CD4-positive, alpha-beta T cell (primary cell): ENCODE results near the gene PPIA. TPM values are rescaled to one million over a fixed set of nuclear protein-coding genes. Genes with fewer than 3 reads are reported as not detected.

Source experiments
- ATAC-seq: fragments of 200-7000 bp; cut with Tn5 transposase; one replicate; pipeline ENCODE4 v1.10.0; 2022; ENCODE audit warnings: mild to moderate bottlenecking; ENCODE audit not compliant: poor library complexity
- CTCF ChIA-PET: fragments of 350-600 bp; sonication (Branson Sonifier 250); formaldehyde crosslinking; loops from one replicate; lab custom pipeline; 2021; ENCODE audit warnings: antibody characterized with exemption, inconsistent platforms; lab: Charles Lee
- POLR2A ChIA-PET: fragments of 350-600 bp; sonication (Branson Sonifier 250); formaldehyde crosslinking; loops from one replicate; lab custom pipeline; 2021; ENCODE audit warnings: antibody characterized with exemption, inconsistent platforms; lab: Charles Lee
- DNase-seq, 14 experiments: peaks; one replicate each; pipeline ENCODE4 v3.0.0-alpha.2; 2013 to 2020; ENCODE audit warnings: mixed read lengths in 2 of 14
- H3K27ac ChIP-seq, 2 donors: one replicate each; pipeline versions ENCODE4 v1.5.1 to v1.7.0; 2013; ENCODE audit warnings: low read length in 2 of 2, low read depth in 1 of 2, mild to moderate bottlenecking in 1 of 2
- H3K27me3 ChIP-seq, 2 experiments: 1 replicate in 1 of 2; 2 replicates in 1 of 2; pipeline versions ENCODE4 v1.6.1 to v1.7.0; 2013; ENCODE audit warnings: low read length in 2 of 2, control low read depth in 1 of 2, mild to moderate bottlenecking in 1 of 2, moderate library complexity in 1 of 2; ENCODE audit not compliant: insufficient read depth in 2 of 2, control insufficient read depth in 1 of 2
- H3K36me3 ChIP-seq: one replicate; pipeline ENCODE4 v1.6.1; 2013; ENCODE audit warnings: low read length, control low read depth; ENCODE audit not compliant: insufficient read depth
- H3K4me1 ChIP-seq: one replicate; pipeline ENCODE4 v1.6.1; 2013; ENCODE audit warnings: low read length, control low read depth; ENCODE audit not compliant: insufficient read depth
- H3K4me3 ChIP-seq: one replicate; pipeline ENCODE4 v1.5.1; 2013; ENCODE audit warnings: mild to moderate bottlenecking, low read length, moderate library complexity
- H3K9me3 ChIP-seq, 2 experiments: 1 replicate in 1 of 2; 2 replicates in 1 of 2; pipeline versions ENCODE4 v1.6.1 to v1.7.0; 2013; ENCODE audit warnings: low read length in 2 of 2, mild to moderate bottlenecking in 2 of 2, control low read depth in 1 of 2, moderate library complexity in 1 of 2; ENCODE audit not compliant: control insufficient read depth in 1 of 2, insufficient read depth in 1 of 2
- H3K27ac Mint-ChIP-seq: one replicate; pipeline ENCODE4 v1.8.0; 2020; ENCODE audit warnings: mixed read lengths
- H3K27me3 Mint-ChIP-seq: one replicate; pipeline ENCODE4 v1.8.0; 2021; ENCODE audit warnings: mixed read lengths
- H3K36me3 Mint-ChIP-seq: one replicate; pipeline ENCODE4 v1.8.0; 2021; ENCODE audit warnings: low read depth, mixed read lengths
- H3K4me1 Mint-ChIP-seq: one replicate; pipeline ENCODE4 v1.8.0; 2021; ENCODE audit warnings: low read depth, mixed read lengths
- H3K4me3 Mint-ChIP-seq: one replicate; pipeline ENCODE4 v1.8.0; 2020; ENCODE audit warnings: mild to moderate bottlenecking, mixed read lengths
- H3K9me3 Mint-ChIP-seq: one replicate; pipeline ENCODE4 v1.8.0; 2020; ENCODE audit warnings: mixed read lengths
- intact Hi-C, 2 experiments: fragments of 100-400 bp; cut with DNase I in 1 of 2; cut with micrococcal nuclease in 1 of 2; formaldehyde crosslinking; loops; one replicate each; pipeline versions ENCODE4 v1.15.1 to v1.9.0; 2023 to 2025; cut with DNase I, micrococcal nuclease
- total RNA-seq, 174 experiments: library from RNA in 2 of 174; stranded (reverse) in 2 of 174; gene quantifications; one replicate each; pipeline ENCODE4 v1.2.3 and lab custom pipeline; 2021 to 2026
- TF ChIP-seq, protein P1 (sequence below): fragments of 200-600 bp; IDR thresholded peaks from one replicate; pipeline ENCODE4 v1.8.0; 2022; ENCODE audit warnings: antibody characterized with exemption, mild to moderate bottlenecking

PPIA gene
- total RNA-seq, 2 experiments from 2014 or later = 410 to 423 TPM

DNA sequence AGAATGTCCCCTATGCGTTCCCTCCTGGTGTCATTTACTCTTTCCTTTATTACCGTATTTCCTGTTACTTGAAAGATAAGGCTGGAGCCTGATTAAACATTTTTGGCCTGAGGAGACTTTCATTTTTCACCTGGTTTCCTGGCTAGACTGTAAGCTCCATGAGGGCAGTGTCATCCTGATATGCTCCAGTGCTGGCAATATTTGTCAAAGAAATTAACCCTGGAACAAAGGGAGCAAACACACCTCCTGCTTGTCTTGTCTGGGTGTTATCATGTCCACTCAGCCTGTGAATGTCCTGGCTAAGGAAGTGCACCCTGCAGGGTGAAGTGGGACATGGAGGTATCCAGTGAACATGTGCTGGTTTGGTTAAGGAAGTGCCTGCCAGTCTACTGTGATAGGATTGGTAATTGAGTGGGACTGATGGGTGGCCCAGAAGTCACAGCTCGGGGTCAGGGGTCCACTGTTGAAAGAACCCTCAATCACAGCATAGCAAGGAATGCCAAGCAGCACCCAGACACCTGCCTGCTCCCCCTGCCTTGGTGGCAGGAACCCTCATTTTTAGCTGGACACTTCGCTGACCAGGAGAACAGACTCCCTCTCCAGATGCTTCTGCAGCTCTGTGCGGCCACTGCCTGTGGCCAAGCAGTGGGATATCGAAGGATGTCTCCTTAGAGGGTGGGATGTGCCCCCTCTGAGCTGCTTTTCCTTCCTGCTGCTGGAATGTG is 20.9 kb upstream of the PPIA start:
- DNase-seq (no peak), ATAC-seq (no peak)
- no peaks in the 10 kb centered on the region for H3K27me3 Mint-ChIP-seq
- POLR2A ChIA-PET = no interaction called here
- no peak overlapping the region for H3K4me3 ChIP-seq
- no peak overlapping the region for H3K27ac Mint-ChIP-seq
- no peak overlapping the region for H3K4me3 Mint-ChIP-seq
- no peaks in the 10 kb centered on the region for H3K9me3 Mint-ChIP-seq
- TF ChIP-seq, protein P1, sequence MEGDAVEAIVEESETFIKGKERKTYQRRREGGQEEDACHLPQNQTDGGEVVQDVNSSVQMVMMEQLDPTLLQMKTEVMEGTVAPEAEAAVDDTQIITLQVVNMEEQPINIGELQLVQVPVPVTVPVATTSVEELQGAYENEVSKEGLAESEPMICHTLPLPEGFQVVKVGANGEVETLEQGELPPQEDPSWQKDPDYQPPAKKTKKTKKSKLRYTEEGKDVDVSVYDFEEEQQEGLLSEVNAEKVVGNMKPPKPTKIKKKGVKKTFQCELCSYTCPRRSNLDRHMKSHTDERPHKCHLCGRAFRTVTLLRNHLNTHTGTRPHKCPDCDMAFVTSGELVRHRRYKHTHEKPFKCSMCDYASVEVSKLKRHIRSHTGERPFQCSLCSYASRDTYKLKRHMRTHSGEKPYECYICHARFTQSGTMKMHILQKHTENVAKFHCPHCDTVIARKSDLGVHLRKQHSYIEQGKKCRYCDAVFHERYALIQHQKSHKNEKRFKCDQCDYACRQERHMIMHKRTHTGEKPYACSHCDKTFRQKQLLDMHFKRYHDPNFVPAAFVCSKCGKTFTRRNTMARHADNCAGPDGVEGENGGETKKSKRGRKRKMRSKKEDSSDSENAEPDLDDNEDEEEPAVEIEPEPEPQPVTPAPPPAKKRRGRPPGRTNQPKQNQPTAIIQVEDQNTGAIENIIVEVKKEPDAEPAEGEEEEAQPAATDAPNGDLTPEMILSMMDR = no peak
- CTCF ChIA-PET = no interaction called here
- no peaks in the 10 kb centered on the region for H3K36me3 ChIP-seq
- peaks cover 5% of the 10 kb centered on the region for H3K4me1 Mint-ChIP-seq
- intact Hi-C loops = no loop called here
- H3K27ac ChIP-seq = no peak overlapping the region
- no peaks in the 10 kb centered on the region for H3K27me3 ChIP-seq
- no peaks in the 10 kb centered on the region for H3K36me3 Mint-ChIP-seq
- peaks cover 10% of the 10 kb centered on the region for H3K4me1 ChIP-seq
- no peaks in the 10 kb centered on the region for H3K9me3 ChIP-seq

DNA sequence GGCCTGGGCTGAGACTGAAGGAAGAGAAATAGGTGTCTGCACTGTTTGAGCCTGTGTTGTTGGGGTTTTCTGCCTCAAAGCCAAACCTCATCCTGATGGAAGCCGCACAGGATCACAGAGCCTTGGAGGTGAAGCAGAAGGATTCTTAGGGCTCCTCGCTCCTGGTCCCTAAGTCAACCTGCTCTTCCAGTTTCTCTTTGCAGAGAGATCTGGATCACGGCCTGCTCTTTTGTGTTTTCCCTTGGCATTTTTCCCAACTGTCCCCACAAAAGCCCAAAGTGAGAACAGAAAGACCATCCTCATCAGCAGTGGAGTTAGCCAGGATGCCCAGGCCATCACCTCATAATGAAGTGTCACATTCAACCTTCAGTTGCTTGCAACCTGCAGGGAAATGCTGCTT is 20.3 kb upstream of the PPIA start:
- CTCF ChIA-PET = no interaction called here
- H3K4me1 Mint-ChIP-seq = peaks cover 4% of the 10 kb centered on the region
- Histone ChIP-seq H3K27me3 (no peaks in the 10 kb centered on the region), H3K4me1 (peaks cover 3% of the 10 kb centered on the region), H3K36me3 (no peaks in the 10 kb centered on the region), H3K9me3 (no peaks in the 10 kb centered on the region), H3K4me3 (no peak overlapping the region), H3K27ac (no peak overlapping the region)
- TF ChIP-seq, protein P1 = no peak
- no peaks in the 10 kb centered on the region for H3K9me3 Mint-ChIP-seq
- H3K27me3 Mint-ChIP-seq = no peaks in the 10 kb centered on the region
- ATAC-seq (no peak), DNase-seq (no peak)
- intact Hi-C loops = no loop called here
- no peaks in the 10 kb centered on the region for H3K36me3 Mint-ChIP-seq
- no peak overlapping the region for H3K27ac Mint-ChIP-seq
- POLR2A ChIA-PET = no interaction called here
- H3K4me3 Mint-ChIP-seq = no peak overlapping the region

DNA sequence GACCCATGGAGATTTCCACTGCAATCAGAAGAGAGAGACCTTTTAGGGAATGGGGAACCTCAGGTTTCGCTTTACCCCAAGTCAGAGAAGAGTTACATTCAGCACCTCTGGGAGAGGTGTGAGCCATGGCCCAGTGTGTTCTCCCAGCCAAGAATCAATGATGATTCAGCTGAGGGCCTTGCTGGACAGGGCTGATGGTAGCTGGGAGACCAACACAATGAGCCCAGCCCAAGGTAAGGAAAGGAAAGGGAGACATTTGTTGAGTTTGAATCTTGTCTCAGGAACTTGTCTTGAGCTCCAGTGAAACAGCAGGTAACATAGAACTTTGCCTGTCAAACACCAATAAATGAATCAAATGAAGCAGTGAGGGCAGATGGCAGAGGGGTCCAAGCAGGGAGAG is 14.0 kb upstream of the PPIA start:
- TF ChIP-seq, protein P1 = no peak
- Histone ChIP-seq H3K27me3 (no peaks in the 10 kb centered on the region), H3K4me3 (no peak overlapping the region), H3K9me3 (peaks cover 4 to 20% of the 10 kb centered on the region in 2 experiments), H3K4me1 (no peaks in the 10 kb centered on the region), H3K27ac (no peak overlapping the region), H3K36me3 (no peaks in the 10 kb centered on the region)
- no peak for DNase-seq
- CTCF ChIA-PET = no interaction called here
- Mint-ChIP-seq H3K9me3 (peaks cover 5% of the 10 kb centered on the region), H3K4me3 (no peak overlapping the region), H3K27me3 (no peaks in the 10 kb centered on the region), H3K27ac (no peak overlapping the region), H3K4me1 (no peaks in the 10 kb centered on the region), H3K36me3 (no peaks in the 10 kb centered on the region)
- no peak for ATAC-seq
- POLR2A ChIA-PET = no interaction called here
- intact Hi-C loops = no loop called here
